Measurements from ENCODE around the gene NUTM2A.
"Not testable (repeated sequence)": the region's sequence is repeated elsewhere in the genome, so short reads cannot be mapped to it uniquely, and the experiment has no call there.

DNA sequence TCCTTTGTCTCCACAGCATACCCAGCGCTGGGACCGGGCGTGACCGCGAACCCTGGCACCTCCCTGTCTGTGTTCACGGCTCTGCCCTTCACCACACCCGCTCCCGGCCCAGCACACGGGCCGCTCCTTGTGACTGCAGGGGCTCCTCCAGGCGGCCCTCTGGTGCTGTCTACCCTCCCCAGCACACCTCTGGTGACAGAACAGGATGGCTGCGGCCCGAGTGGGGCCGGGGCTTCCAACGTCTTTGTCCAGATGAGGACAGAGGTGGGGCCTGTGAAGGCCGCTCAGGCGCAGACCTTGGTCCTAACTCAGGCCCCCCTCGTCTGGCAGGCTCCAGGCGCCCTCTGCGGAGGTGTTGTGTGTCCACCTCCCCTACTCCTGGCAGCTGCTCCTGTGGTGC is 3.0 kb downstream of the NUTM2A start:
- TF ChIP-seq POLR2A (IDR thresholded peaks at IDR 0.05): not testable (repeated sequence)
- TF ChIP-seq, protein P1, sequence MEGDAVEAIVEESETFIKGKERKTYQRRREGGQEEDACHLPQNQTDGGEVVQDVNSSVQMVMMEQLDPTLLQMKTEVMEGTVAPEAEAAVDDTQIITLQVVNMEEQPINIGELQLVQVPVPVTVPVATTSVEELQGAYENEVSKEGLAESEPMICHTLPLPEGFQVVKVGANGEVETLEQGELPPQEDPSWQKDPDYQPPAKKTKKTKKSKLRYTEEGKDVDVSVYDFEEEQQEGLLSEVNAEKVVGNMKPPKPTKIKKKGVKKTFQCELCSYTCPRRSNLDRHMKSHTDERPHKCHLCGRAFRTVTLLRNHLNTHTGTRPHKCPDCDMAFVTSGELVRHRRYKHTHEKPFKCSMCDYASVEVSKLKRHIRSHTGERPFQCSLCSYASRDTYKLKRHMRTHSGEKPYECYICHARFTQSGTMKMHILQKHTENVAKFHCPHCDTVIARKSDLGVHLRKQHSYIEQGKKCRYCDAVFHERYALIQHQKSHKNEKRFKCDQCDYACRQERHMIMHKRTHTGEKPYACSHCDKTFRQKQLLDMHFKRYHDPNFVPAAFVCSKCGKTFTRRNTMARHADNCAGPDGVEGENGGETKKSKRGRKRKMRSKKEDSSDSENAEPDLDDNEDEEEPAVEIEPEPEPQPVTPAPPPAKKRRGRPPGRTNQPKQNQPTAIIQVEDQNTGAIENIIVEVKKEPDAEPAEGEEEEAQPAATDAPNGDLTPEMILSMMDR (IDR thresholded peaks at IDR 0.05): not testable (repeated sequence)
